Esophagus muscularis mucosa (tissue), 4 donors: ENCODE results near the gene MTMR2.

Experiments used
- EP300 ChIP-seq: sonication (generic); formaldehyde crosslinking; IDR thresholded peaks from one replicate; pipeline ENCODE4 v1.6.1; 2017; ENCODE audit warnings: antibody characterized with exemption
- POLR2A ChIP-seq: fragments of 450-650 bp; IDR thresholded peaks from one replicate; pipeline ENCODE4 v1.6.1; 2017; ENCODE audit warnings: antibody characterized with exemption, moderate library complexity, mild to moderate bottlenecking, low read depth
- POLR2AphosphoS5 ChIP-seq, 2 donors: sonication (generic); formaldehyde crosslinking; IDR thresholded peaks; one replicate each; pipeline ENCODE4 v1.6.1; 2017; ENCODE audit warnings: antibody characterized with exemption in 2 of 2
- TF ChIP-seq, protein P1 (sequence below), 3 experiments: fragments of 200-600 bp in 2 of 3; fragments of 450-650 bp in 1 of 3; sonication (generic) in 2 of 3; IDR thresholded peaks; one replicate each; pipeline ENCODE4 v1.5.1; 2017 to 2019; ENCODE audit warnings: antibody characterized with exemption in 3 of 3, mild to moderate bottlenecking in 2 of 3, moderate library complexity in 1 of 3

DNA sequence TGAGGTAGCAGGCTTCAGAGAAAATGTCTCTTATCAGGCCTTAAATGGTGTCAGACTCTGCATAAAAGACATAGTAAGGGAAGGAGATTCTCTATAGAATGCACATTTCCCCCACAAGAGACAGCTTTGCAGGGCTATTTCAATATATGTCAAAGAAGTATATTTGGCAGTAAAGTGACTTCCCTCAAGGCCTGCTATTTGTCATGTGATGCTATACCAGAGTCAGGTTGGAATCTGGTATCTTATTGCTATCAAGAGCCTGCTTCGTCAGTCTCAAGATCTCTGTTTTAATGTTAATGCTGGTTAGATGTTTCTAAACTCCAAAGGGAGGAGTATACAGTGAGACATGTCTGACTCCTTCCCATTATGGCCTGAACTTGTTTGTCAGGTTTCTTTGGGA lies 40.4 kb upstream of the MTMR2 start:
- TF ChIP-seq, protein P1, sequence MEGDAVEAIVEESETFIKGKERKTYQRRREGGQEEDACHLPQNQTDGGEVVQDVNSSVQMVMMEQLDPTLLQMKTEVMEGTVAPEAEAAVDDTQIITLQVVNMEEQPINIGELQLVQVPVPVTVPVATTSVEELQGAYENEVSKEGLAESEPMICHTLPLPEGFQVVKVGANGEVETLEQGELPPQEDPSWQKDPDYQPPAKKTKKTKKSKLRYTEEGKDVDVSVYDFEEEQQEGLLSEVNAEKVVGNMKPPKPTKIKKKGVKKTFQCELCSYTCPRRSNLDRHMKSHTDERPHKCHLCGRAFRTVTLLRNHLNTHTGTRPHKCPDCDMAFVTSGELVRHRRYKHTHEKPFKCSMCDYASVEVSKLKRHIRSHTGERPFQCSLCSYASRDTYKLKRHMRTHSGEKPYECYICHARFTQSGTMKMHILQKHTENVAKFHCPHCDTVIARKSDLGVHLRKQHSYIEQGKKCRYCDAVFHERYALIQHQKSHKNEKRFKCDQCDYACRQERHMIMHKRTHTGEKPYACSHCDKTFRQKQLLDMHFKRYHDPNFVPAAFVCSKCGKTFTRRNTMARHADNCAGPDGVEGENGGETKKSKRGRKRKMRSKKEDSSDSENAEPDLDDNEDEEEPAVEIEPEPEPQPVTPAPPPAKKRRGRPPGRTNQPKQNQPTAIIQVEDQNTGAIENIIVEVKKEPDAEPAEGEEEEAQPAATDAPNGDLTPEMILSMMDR (IDR thresholded peaks at IDR 0.05) = no peak
- no peak for TF ChIP-seq EP300
- TF ChIP-seq POLR2A = no peak
- no peak for TF ChIP-seq POLR2AphosphoS5 (IDR thresholded peaks at IDR 0.05)
